Nephron (organoid): ENCODE data around the gene DHRS3.
A peak's percentile ranks its signal among the peaks of the same experiment; 100 is the strongest.

Experiments
- H3K27ac Mint-ChIP-seq, 3 experiments: 2 replicates each; pipeline ENCODE4 v1.8.0; 2020; ENCODE audit warnings: mixed read lengths in 3 of 3, mild to moderate bottlenecking in 2 of 3, moderate library complexity in 1 of 3
- H3K27me3 Mint-ChIP-seq: 2 replicates; pipeline ENCODE4 v1.8.0; 2021; ENCODE audit warnings: low read depth, mild to moderate bottlenecking, moderate library complexity, mixed read lengths
- H3K36me3 Mint-ChIP-seq: 2 replicates; pipeline ENCODE4 v1.8.0; 2020; ENCODE audit warnings: low read depth, mixed read lengths
- H3K4me1 Mint-ChIP-seq: 2 replicates; pipeline ENCODE4 v1.8.0; 2020; ENCODE audit warnings: mixed read lengths
- H3K4me3 Mint-ChIP-seq, 3 experiments: 2 replicates each; pipeline ENCODE4 v1.8.0; 2020; ENCODE audit warnings: mild to moderate bottlenecking in 3 of 3, mixed read lengths in 3 of 3, moderate library complexity in 2 of 3
- H3K9me3 Mint-ChIP-seq: 2 replicates; pipeline ENCODE4 v1.8.0; 2020; ENCODE audit warnings: mixed read lengths
- CTCF ChIP-seq, 3 experiments: fragments of 200-600 bp; sonication (generic); IDR thresholded peaks; one replicate each; pipeline ENCODE4 v1.5.0; 2021; ENCODE audit warnings: antibody characterized with exemption in 3 of 3; ENCODE audit not compliant: unreplicated experiment in 3 of 3

Gene DHRS3

GRCh38 chr1:12556368-12556930 is 61.6 kb downstream of the DHRS3 start:
- Mint-ChIP-seq H3K4me3 (peak overlapping the region; percentile 2 to 51 (median 47)), H3K9me3 (peaks cover 14% of the 10 kb centered on the region), H3K27ac (peak overlapping the region; percentile 97 to 99 (median 98)), H3K36me3 (peaks cover 6% of the 10 kb centered on the region), H3K27me3 (peaks cover 11% of the 10 kb centered on the region), H3K4me1 (peaks cover 45% of the 10 kb centered on the region)
- TF ChIP-seq CTCF (IDR thresholded peaks at IDR 0.05; ENCODE audit: unreplicated experiment in 3 of 3), result no peak

GRCh38 chr1:12555411-12556367 is 62.3 kb downstream of the DHRS3 start:
- Mint-ChIP-seq H3K4me3 (no peak overlapping the region), H3K27ac (peak overlapping the region; percentile 97 to 99 (median 98)), H3K36me3 (peaks cover 6% of the 10 kb centered on the region), H3K27me3 (peaks cover 11% of the 10 kb centered on the region), H3K4me1 (peaks cover 49% of the 10 kb centered on the region), H3K9me3 (peaks cover 14% of the 10 kb centered on the region)
- TF ChIP-seq CTCF (IDR thresholded peaks at IDR 0.05; ENCODE audit: unreplicated experiment in 3 of 3), result no peak

- peak overlapping the region; percentile 70 to 98 (median 91) for H3K27ac Mint-ChIP-seq
- H3K9me3 Mint-ChIP-seq, result peaks cover 14% of the 10 kb centered on the region
- H3K27me3 Mint-ChIP-seq, result peaks cover 17% of the 10 kb centered on the region
- TF ChIP-seq CTCF (IDR thresholded peaks at IDR 0.05; ENCODE audit: unreplicated experiment in 3 of 3), result no peak
- H3K4me3 Mint-ChIP-seq, result no peak overlapping the region
- peaks cover 57% of the 10 kb centered on the region for H3K4me1 Mint-ChIP-seq
- peaks cover 6% of the 10 kb centered on the region for H3K36me3 Mint-ChIP-seq
Measured at GRCh38 chr1:12554521-12555305, 63.3 kb downstream of the DHRS3 start.

GRCh38 chr1:12553963-12554362 is 64.0 kb downstream of the DHRS3 start:
- Mint-ChIP-seq H3K27ac (peak overlapping the region; percentile 42 to 91 (median 83)), H3K36me3 (peaks cover 6% of the 10 kb centered on the region), H3K4me3 (no peak overlapping the region), H3K4me1 (peaks cover 62% of the 10 kb centered on the region), H3K27me3 (peaks cover 16% of the 10 kb centered on the region), H3K9me3 (peaks cover 14% of the 10 kb centered on the region)
- TF ChIP-seq CTCF (IDR thresholded peaks at IDR 0.05; ENCODE audit: unreplicated experiment in 3 of 3), result no peak

GRCh38 chr1:12552951-12553921 is 64.8 kb downstream of the DHRS3 start:
- no peak for TF ChIP-seq CTCF (IDR thresholded peaks at IDR 0.05; ENCODE audit: unreplicated experiment in 3 of 3)
- peak overlapping the region; percentile 77 to 94 (median 81) for H3K27ac Mint-ChIP-seq
- H3K36me3 Mint-ChIP-seq, result peaks cover 6% of the 10 kb centered on the region
- peak overlapping the region in 1 of 3 experiments; percentile 4 for H3K4me3 Mint-ChIP-seq
- H3K27me3 Mint-ChIP-seq, result peaks cover 14% of the 10 kb centered on the region
- peaks cover 55% of the 10 kb centered on the region for H3K4me1 Mint-ChIP-seq
- peaks cover 10% of the 10 kb centered on the region for H3K9me3 Mint-ChIP-seq
